Fibroblast of skin of abdomen (primary cell): ENCODE results near the gene RBMS1.

ENCODE experiments used
- DNase-seq: peaks from one replicate; pipeline ENCODE4 v3.0.0-alpha.2; 2013

The RBMS1 gene

DNA sequence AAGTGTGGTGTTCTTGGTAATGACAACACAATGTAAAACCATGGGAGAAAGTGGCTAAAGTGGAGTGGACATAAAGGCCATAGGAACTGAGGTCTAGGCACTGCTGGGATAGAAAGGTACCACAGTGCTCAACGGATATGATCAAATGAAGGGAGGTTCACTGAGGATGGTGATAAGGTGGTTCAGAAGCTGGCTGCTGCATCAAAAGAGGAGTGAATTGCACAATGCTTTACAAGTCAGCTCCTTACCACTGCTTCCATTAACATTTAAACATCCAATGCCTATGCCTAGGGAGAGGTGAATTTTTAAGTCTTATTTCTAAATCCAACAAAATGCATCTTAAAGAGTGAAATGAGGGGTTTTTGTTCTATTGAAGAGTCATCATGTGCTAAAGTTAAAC, 193.4 kb downstream of the RBMS1 start:
- DNase-seq = no peak

DNA sequence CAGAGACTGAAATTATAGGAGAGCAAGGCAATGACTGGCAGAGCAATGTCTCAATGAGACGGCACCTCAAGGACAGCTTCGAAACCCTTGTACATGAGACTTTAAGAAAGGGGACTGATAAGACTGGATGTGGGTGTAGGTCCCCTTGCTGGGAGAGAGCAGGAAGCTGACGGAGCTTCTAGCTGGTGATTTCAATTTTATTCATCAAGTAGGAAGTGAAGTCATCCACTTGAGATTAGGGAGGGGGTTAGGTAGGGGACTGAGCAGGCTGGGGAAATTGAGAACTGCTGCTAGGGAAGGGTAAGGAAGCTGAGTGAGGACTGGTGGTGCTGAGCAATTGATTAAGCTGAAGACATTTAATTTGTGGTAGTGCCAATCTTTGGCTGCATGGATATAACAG, 194.1 kb downstream of the RBMS1 start:
- DNase-seq = no peak

DNA sequence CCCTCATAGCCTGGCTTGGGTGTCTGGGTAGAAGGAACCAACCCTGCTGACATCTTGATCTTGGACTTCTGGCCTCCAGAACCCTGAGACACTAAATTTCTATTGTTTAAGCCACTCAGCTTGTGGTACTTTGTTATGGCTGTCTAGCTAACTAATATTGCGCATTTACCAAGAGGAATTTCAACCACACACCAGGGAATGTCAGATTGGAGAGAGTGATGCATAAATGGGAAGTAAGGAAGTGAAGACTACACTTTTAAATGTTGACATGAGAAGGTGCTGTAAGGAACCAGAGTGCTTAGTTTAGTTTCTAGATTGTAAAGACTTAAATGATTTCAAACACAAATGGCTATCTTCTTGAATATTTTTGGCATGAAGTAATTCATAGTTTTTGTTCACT, 194.6 kb downstream of the RBMS1 start:
- peak; percentile 73 for DNase-seq

DNA sequence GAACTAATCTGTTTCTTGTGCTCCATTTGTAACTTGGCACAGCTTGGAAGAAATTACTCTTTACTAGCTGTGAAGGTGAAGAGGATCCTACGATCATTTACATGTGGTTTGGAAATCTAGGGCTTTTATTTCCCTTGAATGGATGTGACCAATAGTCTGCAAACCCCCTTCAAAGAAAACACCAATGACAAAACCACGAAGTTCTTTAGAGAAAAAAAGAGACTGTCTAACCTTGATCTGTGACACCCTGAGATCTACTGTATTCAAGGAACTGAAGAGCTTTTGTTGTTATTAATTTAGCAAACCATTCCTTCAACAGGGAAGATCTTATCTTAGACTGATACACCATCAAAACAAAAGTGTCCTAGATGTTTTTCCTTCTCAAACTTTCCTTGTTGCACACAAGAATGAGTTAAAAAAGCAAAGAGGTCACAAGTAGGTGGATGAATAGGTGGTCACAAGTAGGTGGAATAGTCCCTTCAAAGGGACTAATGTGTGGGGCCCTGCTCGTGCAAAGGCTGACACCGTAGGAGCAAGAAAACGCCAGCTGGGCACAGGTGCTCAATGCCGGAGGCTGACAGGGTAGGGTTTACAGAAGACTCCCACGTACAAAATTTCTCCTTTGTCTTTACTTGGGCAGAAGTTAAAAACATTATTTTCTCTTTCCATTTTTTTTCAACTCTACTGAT, 197.9 kb downstream of the RBMS1 start:
- DNase-seq = no peak

DNA sequence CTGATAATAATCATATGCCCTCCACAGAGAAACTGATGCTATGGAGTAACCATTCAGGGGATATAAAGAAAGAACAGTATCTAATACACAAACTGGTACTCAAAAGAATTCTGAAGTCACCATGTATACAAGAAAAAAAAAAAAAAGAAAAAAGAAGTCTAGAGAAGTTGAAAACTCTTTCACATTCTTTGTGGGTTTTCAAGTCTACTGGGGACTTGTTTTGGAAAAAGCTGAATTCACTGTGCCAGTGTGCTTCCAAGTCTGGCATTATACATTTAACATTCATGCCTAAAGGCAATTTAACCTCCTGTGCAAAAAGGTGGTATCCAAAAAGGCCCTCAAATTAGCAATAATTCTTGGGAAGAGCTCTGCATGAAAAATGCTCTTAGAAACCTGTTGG, 198.7 kb downstream of the RBMS1 start:
- no peak for DNase-seq

DNA sequence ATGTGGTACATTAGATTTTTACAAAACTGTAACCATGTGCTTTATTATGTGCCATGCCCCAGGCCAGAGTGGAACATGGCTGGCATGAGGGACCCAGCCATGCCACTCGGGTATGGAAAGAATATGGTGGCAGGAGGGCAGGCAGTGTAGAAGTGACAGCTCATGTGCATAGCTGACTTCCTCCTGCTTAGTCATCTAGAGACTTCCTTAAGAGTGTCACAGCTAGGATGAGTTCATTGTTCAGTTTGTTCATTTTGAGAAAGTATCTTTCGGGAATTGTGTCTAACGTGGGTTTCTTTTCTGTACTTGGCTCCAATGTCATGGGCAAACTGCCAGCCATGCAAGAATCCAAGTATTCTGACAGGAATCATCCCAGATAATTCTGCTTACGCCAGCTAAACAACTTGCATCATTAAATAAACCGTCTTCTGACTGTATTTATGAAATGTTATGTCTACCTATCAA, 199.2 kb downstream of the RBMS1 start:
- DNase-seq = peak; percentile 87

DNA sequence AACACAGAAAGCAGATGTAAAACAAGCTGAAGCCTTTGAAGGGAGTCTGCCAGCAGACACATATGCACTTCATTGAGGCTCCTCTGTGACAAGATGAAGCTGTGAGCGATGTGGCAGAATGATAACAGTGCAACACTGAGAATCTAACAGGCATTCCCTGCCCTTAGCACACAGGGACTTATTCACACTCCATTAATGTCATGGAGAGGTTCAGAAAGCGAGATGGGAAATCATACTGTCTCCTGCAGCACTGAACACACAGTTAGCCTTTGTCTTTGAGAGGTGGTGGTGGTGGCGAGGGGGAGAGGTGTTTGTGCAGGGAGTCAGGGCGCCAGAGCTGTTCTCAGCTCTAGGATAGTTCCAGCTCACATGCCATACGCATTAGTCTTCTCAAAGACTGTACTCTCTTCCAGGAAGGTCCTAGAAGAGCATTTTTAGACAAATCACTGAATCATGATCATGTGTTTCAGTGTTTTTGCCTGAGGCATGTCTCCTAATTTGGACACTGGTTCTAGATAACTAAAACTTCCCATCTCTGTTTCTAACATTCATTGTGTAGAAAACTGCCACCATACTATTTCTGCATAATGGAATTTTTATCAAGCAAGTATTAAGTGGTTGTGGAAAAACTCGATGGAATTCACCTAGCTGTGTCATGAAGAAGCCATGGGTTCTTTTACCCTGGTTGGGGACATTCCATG, 200.1 kb downstream of the RBMS1 start:
- DNase-seq = peak; percentile 92

DNA sequence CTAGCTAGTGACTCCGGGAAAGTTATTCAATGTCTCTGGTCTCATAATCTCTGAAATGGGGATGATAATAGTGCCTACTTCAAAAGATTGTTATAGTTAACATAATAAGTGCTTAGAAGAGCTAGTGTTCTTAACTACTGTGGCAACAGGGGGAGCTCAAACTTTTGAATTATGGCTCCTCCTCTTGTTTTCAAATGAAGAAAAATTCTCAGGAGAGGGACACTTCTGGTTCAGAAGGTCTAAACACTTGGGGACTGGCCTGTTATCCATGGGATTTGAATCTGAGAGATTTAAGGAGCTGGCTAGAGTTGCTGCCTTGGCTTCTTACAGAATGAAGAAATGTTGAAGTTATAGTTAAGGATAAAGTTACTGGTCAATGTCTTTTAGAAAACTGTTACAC, 201.4 kb downstream of the RBMS1 start:
- no peak for DNase-seq

DNA sequence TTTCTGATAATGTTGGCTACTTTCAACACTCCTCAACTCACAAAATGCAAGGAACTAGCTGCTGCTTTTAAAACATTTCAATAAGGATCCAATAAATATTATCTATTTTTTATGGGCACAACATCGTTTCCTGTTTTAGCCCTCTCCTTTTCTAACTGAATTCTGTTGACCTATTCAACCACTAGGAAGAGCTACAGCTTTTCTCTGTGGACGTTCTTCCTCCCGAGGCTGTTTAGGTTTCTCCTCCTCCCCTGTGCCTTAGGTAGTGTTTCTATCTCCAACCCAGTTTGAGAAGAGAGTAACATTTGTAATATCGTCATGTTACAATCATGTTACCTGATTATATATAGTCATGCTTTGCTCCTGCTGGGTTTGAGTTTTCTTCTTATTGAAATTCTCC, 202.2 kb downstream of the RBMS1 start:
- DNase-seq = no peak

DNA sequence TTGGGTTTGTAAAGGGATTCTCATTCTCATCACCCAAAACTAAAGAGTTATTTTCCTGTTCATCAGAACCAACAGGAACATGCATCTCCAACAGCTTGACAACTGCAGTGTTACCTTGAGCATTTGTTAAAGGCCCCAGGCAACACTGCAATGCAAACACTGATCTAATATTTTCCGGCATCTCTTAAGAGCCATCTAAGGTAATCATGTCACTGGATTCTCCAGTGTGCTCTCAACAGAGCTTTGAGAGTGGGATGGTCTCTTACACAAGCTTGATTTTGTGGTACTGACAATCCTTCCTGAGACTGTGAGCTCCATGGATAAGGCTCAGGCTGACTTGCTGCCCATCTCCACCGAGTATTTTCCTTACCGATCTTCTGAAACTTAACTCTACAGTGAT, 203.0 kb downstream of the RBMS1 start:
- no peak for DNase-seq

DNA sequence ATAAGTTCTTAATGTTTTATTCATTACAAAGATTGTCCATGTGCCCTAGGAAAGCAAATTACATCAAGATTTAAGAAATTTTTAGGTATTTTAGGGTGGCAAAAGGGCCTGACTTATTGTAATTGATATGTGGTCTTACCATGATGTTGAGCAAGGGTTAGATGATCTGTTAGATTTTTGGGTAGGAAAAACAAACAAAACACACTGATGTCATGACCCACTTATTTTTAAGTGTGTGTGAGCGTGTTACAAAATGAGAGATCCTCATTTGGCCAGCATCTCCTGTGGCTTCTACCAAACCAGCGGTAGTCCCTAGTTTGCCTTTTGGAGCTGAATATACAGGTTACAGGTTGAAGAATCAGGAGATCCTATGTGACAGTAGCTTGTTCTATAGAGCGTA, 203.8 kb downstream of the RBMS1 start:
- DNase-seq = no peak

DNA sequence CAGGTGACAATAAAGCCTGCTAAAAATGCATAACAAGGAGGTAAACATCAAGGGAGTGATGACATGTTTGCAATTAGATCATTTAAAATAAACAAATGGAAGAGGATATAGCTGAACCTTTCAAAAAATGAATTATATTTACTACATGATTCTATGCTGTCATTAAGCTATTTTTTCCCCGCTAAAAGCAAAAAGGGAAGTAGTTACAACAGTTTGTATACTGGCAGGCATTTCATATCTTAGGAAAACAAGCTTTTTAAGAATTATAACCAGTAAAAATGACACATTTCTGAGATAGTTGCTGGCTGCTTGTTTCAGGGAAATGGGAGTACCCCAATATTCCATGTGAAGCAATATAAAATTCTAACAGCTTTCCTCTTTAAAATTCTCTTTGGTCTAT, 204.5 kb downstream of the RBMS1 start:
- no peak for DNase-seq

DNA sequence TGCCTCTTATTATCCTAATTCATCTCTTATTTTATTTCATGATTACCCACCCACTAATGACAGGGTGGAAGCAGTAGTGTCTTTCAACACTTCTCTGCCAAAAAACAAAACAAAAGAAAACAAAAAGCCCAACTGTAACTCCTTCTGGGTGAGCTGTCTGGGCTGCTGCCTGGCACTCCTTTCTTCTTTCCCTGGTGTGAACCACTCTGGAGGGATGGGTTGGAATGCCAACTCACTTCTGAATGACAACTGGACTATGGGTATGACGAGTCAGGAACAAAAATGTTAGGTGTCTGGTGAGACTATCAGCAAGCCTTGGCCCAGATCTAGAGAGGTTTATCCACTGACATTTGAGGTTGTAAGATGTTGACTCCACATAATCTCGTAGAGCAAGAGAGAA, 205.3 kb downstream of the RBMS1 start:
- DNase-seq = no peak

DNA sequence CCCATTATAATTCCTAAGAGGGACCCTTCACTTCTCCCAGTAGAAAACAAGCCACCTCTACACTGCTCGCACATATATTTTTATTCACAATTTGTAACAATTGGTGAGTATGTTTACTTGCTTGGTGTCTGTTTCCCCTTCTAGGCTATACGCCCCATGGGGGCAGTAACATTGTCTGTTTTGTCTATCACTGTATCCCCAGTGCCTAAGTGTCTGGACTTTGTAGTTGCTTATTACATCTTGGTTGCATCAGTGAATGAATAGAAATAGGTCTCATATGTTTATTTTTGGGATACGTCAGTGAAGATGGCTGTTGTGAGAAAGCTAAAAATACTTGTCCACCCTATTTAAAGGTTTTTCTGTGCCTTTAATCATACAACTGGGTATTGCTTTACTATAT, 206.1 kb downstream of the RBMS1 start:
- DNase-seq = no peak

DNA sequence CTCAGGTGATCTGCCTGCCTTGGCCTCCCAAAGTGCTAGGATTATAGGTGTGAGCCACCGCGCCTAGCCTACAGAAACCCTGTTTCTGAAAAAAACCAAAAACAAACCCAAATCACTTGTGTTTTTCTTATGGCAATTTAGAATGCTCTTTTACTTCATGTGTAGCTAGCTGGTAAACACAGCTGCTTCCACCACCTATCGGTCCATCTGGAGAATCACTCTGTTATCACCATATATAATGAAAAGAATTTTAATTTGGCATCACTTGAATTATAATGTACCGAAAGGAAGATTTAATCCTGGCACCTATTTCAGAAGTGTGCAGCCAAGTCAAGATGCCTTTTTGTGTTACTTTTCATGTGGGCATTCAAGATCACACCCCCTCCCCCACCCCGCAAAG, 207.1 kb downstream of the RBMS1 start:
- DNase-seq = no peak

DNA sequence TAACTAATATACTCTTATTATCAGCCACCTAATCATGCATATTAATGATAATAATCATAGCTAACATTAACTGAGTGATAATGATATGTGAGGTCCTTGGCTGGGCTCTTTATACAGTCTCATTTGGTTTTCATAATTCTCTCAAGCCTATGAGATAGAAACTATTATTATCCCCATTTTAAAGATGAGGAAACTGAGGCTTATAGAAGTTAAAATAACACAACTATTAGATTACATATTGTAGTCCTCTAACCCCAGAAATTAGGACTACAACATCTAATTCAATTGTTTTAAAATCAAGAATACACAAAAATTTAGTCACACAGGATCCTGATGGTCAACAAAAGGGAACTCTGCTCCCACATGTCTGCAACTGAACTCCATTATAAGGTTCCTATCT, 209.9 kb downstream of the RBMS1 start:
- no peak for DNase-seq

DNA sequence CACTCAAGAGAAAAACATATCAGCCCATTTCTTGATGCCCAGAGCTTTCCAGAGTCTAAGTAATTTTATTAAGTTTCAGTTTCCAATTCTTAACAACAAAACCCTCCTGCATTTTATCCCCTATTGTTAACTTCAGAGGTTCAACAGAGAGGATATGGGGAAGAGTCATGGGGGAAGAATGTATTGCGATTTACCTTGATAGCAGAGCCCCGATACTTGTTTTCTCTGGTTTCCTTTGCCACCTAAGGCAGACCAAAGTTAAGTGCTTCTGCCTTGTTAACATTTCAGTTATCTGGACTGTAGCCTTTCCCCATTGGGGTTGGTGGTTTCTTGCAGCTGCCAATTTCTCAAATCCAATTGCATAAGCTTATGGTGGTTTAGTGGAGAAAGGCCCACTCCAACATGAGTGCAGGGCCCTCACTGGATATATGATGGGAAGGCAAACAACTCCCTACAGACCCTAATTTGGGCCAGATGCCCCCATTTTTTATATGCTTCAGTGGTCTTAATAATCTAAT, 211.5 kb downstream of the RBMS1 start:
- DNase-seq = no peak

DNA sequence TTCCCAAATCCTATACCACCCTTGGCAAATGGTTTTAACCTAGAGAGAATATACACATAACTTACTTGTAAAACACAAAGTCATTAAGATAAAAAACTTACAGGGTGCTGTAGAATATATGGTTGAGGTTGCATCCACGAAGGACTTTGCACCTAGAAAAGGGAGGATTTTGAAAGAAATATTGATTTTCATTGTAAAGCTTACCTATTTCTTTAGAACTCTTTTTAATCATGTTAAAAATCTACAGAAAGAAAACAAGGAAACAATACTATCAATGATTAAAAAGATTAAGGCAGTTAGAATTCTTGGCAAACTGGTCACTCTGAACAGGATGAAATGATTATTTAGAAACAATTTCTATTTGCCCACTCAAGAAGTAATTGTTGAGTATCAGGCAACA, 212.4 kb downstream of the RBMS1 start:
- DNase-seq = no peak

DNA sequence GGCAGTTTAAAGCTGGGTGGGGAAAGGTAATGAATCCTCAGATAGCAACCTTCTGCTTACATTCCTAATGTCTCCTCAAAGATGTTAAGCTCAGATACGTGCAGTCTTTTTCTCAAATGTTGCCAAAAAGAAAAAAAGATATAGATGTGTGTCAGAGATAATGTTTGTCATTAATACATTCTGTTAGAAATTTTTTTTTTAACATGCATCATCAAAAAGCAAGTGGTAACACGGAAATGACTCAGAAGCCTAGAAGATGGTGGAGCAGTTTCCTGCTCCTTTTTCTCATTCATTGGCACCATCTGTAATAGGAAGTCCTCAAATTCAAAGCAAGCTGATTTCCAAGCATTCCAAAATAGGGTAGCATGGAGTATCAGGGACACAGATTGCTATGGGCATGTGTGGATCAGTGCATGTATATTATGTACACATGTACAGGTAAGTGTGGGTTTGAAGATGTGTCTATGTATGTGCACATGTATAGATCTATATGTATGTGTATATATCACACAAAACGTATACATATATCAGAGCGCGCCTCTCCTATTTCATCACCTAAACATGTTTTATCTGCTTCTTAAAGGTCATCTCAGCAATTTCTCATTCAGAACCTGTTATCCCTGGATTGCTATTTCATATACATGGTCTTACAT, 213.7 kb downstream of the RBMS1 start:
- DNase-seq = peak; percentile 48

DNA sequence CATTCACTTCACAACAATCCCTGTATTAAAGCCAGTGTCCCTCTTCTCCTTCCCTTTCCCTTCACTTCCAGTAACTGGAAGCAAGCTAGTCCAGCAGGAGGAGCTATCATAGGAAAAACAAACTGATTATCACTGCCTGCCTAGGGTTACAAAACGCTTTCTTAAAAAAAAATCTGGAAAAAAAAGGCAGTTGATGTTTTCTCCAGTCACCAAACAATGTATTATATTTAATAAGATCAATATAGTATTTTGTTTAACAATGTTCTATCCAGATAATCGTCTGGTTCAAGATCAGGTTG, 214.8 kb downstream of the RBMS1 start:
- no peak for DNase-seq

DNA sequence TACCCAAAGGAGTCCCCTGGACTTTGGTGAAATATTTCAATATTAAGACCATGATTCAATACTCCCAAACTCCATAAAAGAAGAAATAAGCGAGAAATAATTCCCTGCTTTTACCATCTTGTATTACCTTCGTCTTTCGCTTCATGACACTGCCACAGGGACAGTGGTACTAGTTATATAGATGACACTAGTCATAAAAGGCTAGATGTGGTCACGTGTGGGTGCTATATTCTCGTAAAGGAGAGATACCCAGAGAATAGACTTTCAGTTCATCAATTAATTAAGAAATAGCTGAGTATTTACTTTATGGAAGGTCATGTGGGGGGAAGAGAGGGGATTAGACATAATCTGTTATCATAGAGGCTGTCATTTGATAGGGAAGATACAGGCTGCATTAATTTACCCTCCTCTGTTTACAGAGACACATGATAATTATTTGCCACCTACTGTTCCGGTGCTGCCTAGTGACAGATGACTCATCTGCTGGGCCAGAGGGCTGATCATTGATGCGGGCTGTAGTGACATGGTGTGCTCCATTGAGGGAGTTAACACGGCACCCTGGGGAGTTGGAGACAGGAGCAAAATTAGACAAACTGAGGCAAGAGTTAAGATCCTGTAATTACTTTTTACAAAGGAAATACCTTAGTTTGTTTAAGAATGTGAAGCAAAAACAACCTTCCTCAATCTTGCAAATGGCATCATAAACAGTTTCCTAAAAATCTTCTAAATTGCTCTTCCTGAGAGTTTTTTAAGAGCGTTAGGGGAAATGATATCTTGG, 215.3 kb downstream of the RBMS1 start:
- no peak for DNase-seq

DNA sequence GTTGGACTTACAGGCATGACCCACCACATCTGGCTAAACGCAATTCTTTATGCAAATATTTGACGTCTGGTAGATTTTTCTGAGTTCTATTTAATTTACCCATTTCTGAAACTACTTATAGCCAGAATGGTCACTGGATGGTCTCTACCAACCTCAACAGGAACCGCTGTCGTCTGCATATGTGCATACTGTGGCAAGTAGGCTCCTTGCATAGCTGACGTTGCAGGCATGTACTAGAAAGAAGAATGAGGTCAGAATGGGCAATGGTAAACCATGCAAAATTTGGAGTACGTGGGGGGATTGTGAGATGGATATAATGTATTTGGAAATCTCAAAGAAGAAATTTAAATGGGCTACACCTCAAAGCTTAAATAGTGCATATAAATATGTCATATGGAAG, 216.5 kb downstream of the RBMS1 start:
- DNase-seq = no peak

DNA sequence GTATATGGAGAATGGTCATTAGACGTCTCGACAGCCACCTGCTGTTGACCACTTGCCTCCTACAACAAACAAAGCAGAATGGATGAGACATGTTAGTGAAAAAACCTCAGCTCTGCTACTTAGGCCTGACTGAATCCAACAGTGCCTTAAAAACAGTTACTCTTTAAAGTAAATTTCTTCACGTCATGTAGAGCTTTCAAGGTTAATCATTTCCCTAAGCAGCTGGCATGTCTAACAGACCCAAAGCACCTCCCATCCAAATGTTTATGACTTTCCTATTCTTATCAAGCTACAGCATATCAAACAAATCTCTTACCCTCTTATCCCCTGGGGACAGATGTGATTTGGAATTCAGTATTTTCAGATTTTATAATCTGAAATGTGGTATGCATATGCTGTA, 218.0 kb downstream of the RBMS1 start:
- no peak for DNase-seq
